ENCODE data around the gene GREB1.

The GREB1 gene

DNA sequence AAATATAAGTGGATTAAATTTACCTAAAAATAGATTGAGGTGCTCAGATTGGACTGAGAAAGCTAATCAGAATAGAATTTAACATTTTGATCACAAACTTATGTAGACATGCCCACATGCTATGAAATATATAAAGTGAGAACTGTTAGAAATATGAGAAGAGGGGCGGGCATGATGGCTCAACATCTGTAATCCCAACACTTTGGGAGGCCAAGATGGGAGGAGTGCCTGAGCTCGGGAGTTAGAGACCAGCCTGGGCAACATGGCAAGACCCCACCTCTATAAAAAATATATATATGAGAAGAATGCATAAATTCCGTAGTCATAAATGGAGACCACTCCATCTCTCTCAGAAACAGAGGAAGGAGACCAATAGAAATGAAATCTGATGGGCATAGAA is 110.4 kb downstream of the GREB1 start:
- CTCF ChIA-PET = no interaction called here
- no peak for DNase-seq (ENCODE audit: extremely low spot score)
- TF ChIP-seq LEF1 (IDR thresholded peaks at IDR 0.05; ENCODE audit: borderline replicate concordance) (no peak), NFRKB (IDR thresholded peaks at IDR 0.05) (no peak), ARNT (IDR thresholded peaks at IDR 0.05) (no peak)
- POLR2A ChIA-PET = no interaction called here

GRCh38 chr2:11646530-11646929 is 112.7 kb downstream of the GREB1 start:
- no peak for DNase-seq (ENCODE audit: extremely low spot score)
- ChIA-PET CTCF (no interaction called here), POLR2A (no interaction called here)
- no peak for TF ChIP-seq ZNF384 (IDR thresholded peaks at IDR 0.05)
- no peak for TF ChIP-seq PKNOX1 (IDR thresholded peaks at IDR 0.05)

GRCh38 chr2:11647834-11648600 is 114.2 kb downstream of the GREB1 start:
- POLR2A ChIA-PET = no interaction called here
- no peak for DNase-seq (ENCODE audit: extremely low spot score)
- CTCF ChIA-PET = interaction anchor here (0.6 kb wide), 1 partner anchor 94 kb away, joined by 3 read pairs; no protein-coding TSS in a partner anchor
- TF ChIP-seq SUZ12 (IDR thresholded peaks at IDR 0.05) = no peak
- no peak for TF ChIP-seq HDGF (IDR thresholded peaks at IDR 0.05; ENCODE audit: borderline replicate concordance)
- no peak for TF ChIP-seq NFRKB (IDR thresholded peaks at IDR 0.05)
- TF ChIP-seq ARNT (IDR thresholded peaks at IDR 0.05) = no peak
- no peak for TF ChIP-seq LEF1 (IDR thresholded peaks at IDR 0.05; ENCODE audit: borderline replicate concordance)

DNA sequence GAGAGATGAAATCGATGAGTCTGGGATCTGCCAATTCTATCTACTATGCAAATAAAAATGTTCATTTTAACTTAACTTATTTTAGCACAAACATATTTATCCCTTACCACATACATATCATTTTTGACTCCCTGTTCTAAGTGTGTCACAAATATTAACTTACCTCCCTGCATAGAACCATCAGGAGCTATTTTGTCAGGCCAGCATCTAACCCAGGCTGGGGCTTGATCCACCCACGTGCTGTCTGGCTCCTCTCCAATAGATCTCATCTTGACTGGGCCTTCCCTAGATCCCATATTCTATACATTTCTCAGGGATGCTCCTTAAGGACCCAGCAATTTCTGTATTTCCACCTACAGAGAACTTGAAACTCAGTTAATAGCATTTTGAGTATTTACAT is 115.2 kb downstream of the GREB1 start:
- DNase-seq (ENCODE audit: extremely low spot score) = no peak
- POLR2A ChIA-PET = no interaction called here
- CTCF ChIA-PET = no interaction called here
- no peak for TF ChIP-seq FOXK2 (IDR thresholded peaks at IDR 0.05)
- no peak for TF ChIP-seq FOXA1 (IDR thresholded peaks at IDR 0.05)
- no peak for TF ChIP-seq ELF4 (IDR thresholded peaks at IDR 0.05)
- TF ChIP-seq CTBP1 (IDR thresholded peaks at IDR 0.05; ENCODE audit: borderline replicate concordance) = no peak
- TF ChIP-seq SUZ12 (IDR thresholded peaks at IDR 0.05) = no peak
- no peak for TF ChIP-seq HDGF (IDR thresholded peaks at IDR 0.05; ENCODE audit: borderline replicate concordance)
- no peak for TF ChIP-seq ARNT (IDR thresholded peaks at IDR 0.05)
- TF ChIP-seq FOXM1 (IDR thresholded peaks at IDR 0.05; ENCODE audit: borderline replicate concordance) = no peak

DNA sequence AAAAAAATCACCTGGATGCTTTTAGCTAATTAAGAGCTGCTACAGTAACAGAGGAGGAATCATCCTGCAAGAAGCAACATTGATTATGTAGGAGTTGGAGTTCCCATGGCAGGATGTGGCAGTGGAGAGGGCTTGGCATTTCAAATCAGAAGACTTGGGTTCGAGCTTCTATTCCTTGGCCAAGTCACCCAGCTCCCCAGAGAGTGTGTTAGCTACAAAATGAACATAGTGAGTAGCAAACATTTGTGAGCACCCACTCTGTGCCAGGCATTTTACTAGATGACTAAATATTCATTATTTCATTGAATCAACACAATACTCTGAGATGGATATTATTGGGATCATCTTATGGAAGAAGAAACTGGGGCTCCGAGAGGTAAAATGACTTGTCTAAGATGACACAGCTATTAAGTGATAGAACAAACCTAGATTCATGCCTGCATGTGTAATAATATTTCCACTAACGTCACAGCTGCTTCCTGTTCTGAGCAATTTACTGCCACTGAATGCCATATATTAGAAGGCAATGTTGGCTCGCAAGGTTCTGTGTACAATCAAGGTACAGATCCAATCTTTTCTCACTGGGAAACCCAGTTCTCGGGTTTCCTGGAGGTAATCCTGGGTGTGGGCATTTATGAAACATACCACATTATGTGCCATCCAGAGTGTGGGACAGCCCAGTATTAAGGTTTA is 118.2 kb downstream of the GREB1 start:
- no peak for DNase-seq (ENCODE audit: extremely low spot score)
- ChIA-PET CTCF (interaction anchor here (0.6 to 1.2 kb wide), 2 partner anchors 30 to 819 kb away, joined by 3 read pairs; no protein-coding TSS in a partner anchor), POLR2A (no interaction called here)
- TF ChIP-seq FOXM1 (IDR thresholded peaks at IDR 0.05; ENCODE audit: borderline replicate concordance) (no peak), ELF4 (IDR thresholded peaks at IDR 0.05) (no peak), FOXK2 (IDR thresholded peaks at IDR 0.05) (no peak), FOXA1 (IDR thresholded peaks at IDR 0.05) (no peak), PKNOX1 (IDR thresholded peaks at IDR 0.05) (no peak), SUZ12 (IDR thresholded peaks at IDR 0.05) (no peak), ZNF384 (IDR thresholded peaks at IDR 0.05) (no peak), LEF1 (IDR thresholded peaks at IDR 0.05; ENCODE audit: borderline replicate concordance) (no peak), TARDBP (IDR thresholded peaks at IDR 0.05) (no peak), BHLHE40 (IDR thresholded peaks at IDR 0.05; ENCODE audit: borderline replicate concordance) (no peak), SP1 (IDR thresholded peaks at IDR 0.05) (no peak), HDGF (IDR thresholded peaks at IDR 0.05; ENCODE audit: borderline replicate concordance) (no peak), L3MBTL2 (conservative IDR thresholded peaks at IDR 0.05) (no peak), NFRKB (IDR thresholded peaks at IDR 0.05) (no peak), ARNT (IDR thresholded peaks at IDR 0.05) (no peak), CTBP1 (IDR thresholded peaks at IDR 0.05; ENCODE audit: borderline replicate concordance) (no peak)

- TF ChIP-seq PKNOX1 (IDR thresholded peaks at IDR 0.05) = no peak
- no peak for TF ChIP-seq FOXA1 (IDR thresholded peaks at IDR 0.05)
- no peak for TF ChIP-seq ZNF384 (IDR thresholded peaks at IDR 0.05)
- TF ChIP-seq TARDBP (IDR thresholded peaks at IDR 0.05) = no peak
- TF ChIP-seq FOXM1 (IDR thresholded peaks at IDR 0.05; ENCODE audit: borderline replicate concordance) = no peak
- TF ChIP-seq FOXK2 (IDR thresholded peaks at IDR 0.05) = no peak
- no peak for TF ChIP-seq ELF4 (IDR thresholded peaks at IDR 0.05)
- no peak for TF ChIP-seq LEF1 (IDR thresholded peaks at IDR 0.05; ENCODE audit: borderline replicate concordance)
- TF ChIP-seq NFRKB (IDR thresholded peaks at IDR 0.05) = no peak
- no peak for TF ChIP-seq ARNT (IDR thresholded peaks at IDR 0.05)
- TF ChIP-seq CTBP1 (IDR thresholded peaks at IDR 0.05; ENCODE audit: borderline replicate concordance) = no peak
- POLR2A ChIA-PET = no interaction called here
- no peak for DNase-seq (ENCODE audit: extremely low spot score)
- CTCF ChIA-PET = no interaction called here
These were observed 118.7 kb downstream of the GREB1 start for GRCh38 chr2:11652553-11652952.

All from HEK293T (cell line).